CD4-positive, alpha-beta T cell treated with Interleukin-21 for 1 hour (primary cell): ENCODE results near the gene MMD.

Source experiments
- DNase-seq: peaks from one replicate; pipeline ENCODE4 v3.0.0-alpha.2; 2020

Gene MMD

GRCh38 chr17:55344514-55344997 lies 77.1 kb downstream of the MMD start:
- peak; percentile 74 for DNase-seq

- DNase-seq, result no peak
These were observed 77.6 kb downstream of the MMD start for GRCh38 chr17:55343900-55344513.

- DNase-seq, result no peak
These were observed 78.6 kb downstream of the MMD start for GRCh38 chr17:55342800-55343585.
